ENCODE measurements around the gene PLXNA4.
A peak's percentile ranks its signal among the peaks of the same experiment; 100 is the strongest.

PLXNA4 gene

DNA sequence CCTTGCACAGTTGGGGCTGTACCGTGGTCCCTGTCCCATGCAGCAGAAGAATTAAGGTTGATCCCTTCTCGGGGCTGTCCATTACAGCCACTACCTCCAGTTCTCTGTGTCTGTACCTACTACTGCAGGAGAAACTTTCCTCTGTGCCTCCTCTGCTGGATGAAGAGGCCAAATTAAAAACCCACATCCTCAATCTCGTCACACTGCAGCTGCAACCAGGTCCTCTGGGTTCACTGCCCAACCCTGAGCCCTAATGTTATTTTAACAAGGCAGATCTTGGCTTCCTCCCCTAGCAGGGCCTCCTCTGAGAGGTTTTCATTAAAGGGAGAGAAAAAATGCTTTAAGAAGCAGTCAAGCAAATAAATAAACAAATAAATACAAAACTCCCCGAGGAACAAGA lies 66.6 kb downstream of the PLXNA4 start:
- TF ChIP-seq, protein P1, sequence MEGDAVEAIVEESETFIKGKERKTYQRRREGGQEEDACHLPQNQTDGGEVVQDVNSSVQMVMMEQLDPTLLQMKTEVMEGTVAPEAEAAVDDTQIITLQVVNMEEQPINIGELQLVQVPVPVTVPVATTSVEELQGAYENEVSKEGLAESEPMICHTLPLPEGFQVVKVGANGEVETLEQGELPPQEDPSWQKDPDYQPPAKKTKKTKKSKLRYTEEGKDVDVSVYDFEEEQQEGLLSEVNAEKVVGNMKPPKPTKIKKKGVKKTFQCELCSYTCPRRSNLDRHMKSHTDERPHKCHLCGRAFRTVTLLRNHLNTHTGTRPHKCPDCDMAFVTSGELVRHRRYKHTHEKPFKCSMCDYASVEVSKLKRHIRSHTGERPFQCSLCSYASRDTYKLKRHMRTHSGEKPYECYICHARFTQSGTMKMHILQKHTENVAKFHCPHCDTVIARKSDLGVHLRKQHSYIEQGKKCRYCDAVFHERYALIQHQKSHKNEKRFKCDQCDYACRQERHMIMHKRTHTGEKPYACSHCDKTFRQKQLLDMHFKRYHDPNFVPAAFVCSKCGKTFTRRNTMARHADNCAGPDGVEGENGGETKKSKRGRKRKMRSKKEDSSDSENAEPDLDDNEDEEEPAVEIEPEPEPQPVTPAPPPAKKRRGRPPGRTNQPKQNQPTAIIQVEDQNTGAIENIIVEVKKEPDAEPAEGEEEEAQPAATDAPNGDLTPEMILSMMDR (IDR thresholded peaks at IDR 0.05) = no peak

DNA sequence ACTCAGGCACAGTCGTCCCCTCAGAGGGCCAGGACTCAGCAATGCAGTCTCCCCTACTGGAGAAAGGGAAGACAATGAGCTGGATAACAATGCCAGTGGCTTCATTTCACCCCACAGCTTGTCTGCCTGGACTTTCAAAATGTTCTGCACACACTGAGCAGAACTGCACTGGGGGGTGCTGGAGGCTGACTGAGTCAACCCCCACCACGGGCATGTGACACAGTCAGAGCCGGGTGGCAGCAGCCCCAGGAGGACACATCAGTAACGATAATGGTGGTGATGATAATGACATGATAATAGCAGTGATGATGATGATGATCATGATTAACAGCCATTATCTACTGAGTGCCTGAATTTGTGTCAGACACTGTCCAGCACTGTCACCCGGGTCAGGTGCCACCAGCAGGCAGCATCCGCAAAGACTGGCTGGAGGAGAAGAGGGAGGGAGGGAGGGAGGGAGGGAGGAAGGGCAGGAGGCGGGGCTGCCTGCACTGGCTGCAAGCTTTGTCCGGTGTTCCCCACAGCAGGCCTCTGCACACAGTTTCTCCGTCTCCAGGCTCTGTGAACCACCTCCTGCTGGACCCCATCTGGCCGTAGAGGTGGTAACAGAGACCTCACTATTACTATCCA lies 67.4 kb downstream of the PLXNA4 start:
- TF ChIP-seq, protein P1 (IDR thresholded peaks at IDR 0.05) = no peak

DNA sequence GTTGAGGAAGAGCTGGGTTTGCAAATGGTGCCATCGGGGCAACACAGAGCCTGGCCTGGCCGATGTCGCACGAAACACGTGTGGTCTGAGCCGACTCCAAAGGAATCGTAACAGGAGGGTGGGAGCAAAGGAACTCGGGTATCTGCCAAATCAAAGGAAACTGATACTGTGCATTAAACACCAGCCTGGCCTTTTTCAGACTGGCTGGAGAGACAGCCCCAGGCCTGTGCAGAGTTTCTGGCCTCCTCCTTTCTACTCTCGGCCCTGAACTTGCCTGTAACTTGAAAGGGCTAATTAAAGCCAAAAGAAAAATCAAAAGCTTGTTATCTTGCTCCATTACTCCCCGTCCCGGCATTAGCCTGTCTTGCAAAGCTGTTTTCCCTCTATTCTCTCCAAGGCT lies 71.4 kb downstream of the PLXNA4 start:
- TF ChIP-seq, protein P1 (IDR thresholded peaks at IDR 0.05) = no peak

DNA sequence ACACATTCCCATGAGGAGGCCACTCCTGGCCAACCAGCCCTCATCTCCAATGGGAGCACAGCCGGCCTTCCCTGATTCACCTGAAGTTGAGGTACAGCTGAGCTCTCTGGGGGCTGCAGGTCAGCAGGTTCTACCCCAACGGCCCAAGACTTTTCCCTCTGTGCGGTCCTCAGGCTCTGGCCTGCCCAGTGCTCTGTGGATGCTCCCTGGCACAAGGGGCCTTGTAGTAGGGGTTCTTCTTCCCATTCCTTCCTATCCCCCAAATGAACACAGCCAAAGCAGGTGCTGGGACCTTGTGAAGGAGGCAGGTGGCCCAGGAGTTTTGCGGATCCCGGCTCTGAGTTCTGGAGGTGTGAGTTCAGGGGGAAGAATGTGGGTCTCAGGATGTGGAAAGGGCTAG lies 72.2 kb downstream of the PLXNA4 start:
- TF ChIP-seq, protein P1 (IDR thresholded peaks at IDR 0.05) = no peak

DNA sequence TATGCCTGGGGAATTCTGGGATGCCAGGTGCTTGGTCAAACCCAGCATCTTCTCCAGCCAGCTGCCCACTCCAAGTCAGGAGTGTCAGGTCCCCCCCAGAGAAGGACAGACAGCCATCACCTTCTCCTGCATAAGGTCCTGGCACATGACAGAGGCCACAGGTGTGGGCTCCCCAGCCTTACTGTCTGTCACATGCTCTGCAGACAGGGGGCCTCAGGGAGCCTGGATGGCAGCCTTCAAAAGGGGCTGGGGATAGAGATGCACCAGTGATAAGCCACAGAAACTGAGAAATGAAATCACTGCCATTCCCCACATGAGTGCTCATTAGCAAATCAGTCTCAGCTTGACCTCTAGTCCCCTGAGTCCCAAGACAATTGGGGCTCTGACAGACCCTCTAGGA lies 72.9 kb downstream of the PLXNA4 start:
- TF ChIP-seq, protein P1 (IDR thresholded peaks at IDR 0.05) = no peak

DNA sequence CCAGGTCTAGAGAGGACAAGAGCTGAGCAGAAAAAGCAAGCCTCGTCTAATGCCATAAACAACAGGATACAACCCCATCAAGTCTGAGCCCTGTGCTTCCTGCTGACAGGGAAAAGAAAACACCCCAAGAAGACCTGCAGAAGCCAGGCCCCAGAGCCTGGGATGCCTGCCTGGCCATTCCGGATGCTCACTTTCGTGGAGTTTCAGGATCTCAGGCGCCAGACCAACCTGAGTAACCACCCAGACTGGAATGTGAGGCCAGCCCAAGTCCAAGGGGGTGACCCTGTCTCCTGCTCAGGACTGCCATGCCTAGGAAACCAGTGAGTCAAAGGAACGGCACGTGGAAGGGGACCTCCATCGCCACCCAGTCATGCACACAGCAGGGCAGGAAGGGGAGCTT lies 74.3 kb downstream of the PLXNA4 start:
- TF ChIP-seq, protein P1 (IDR thresholded peaks at IDR 0.05) = no peak

DNA sequence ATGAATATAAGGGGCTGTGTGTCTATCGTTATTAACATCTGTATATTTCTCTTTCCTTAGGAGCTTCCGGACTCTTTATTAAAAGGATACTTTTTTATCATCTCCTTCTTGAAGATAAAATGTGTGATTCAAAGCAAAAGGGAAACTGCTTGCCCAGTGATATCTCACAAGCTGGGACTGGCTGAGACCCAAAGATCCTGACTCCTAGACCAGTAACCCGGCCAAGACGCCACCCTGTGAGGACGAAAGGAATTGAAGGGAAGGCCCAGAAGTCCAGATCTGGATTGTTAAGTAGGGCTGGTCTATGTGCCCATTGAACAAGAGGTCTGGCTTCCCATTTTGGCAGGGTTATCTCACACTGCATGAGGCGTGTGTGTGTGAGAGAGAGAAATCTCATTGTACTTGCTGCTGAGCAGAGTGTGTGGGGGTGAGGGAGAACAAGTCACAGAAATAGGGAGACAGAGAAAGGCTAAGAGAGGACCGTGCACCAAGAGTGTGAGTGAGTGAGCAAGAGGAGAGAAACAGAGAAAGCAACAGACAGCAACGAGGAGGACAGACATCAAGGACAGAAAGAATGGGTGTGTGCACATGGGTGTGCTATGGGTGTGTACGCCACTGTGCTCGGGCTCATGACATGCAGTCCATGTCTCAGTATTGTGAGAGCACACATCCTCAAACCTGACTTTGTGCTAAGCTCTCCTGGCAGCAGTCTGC lies 75.4 kb downstream of the PLXNA4 start:
- TF ChIP-seq, protein P1 (IDR thresholded peaks at IDR 0.05) = peak; percentile 48

Data from LNCAP (cell line).